Astrocyte (in vitro differentiated cells and primary cell): Measurements from ENCODE around the gene C1orf35.

Experiments
- CTCF ChIP-seq: IDR thresholded peaks from 2 replicates; pipeline ENCODE4 v1.5.1; 2011; ENCODE audit warnings: low read depth, mild to moderate bottlenecking, inconsistent platforms, low read length, moderate library complexity; ENCODE audit not compliant: insufficient read depth
- EZH2 ChIP-seq: IDR thresholded peaks from 2 replicates; pipeline ENCODE4 v1.6.1; 2012; ENCODE audit warnings: mild to moderate bottlenecking, low read length, inconsistent platforms; ENCODE audit not compliant: insufficient read depth

GRCh38 chr1:228061411-228062084 lies 41.6 kb downstream of the C1orf35 start:
- no peak for TF ChIP-seq CTCF
- no peak for TF ChIP-seq EZH2
